DMS 273 (cell line): Measurements from ENCODE around the gene MLPH.

Experiments
- DNase-seq: peaks from one replicate; lab custom pipeline; 2025; ENCODE audit not compliant: unreplicated experiment; lab: John Stamatoyannopoulos, UW

MLPH gene

DNA sequence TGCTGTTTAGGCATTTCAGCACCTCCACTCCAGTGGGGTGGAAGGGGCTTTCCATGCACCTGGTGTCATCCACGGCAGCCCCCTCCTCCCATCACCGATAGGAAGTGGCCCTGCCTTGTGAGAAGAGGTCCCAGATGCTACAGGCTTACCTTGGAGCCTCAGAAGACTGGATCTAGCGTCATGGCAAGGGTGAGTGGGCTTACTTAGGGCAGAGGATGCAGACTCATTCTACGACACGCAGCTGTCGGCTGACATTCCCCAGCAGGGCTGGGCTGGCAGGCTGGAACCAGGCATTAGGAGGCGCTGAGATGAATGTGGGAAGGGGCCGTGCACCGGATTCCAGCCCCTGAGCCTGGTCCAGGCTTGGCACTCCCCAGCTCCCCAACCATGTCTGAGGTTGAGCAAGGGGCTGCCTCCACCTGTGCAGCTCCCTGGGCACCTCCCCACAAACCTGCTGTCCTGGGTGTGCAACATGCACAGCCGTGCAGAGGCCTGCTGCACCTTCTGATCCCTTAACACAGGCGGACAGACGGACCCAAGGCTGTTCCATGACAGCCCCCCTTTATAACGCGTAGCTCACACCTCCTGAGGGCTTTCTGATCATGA is 77.6 kb downstream of the MLPH start:
- no peak for DNase-seq

DNA sequence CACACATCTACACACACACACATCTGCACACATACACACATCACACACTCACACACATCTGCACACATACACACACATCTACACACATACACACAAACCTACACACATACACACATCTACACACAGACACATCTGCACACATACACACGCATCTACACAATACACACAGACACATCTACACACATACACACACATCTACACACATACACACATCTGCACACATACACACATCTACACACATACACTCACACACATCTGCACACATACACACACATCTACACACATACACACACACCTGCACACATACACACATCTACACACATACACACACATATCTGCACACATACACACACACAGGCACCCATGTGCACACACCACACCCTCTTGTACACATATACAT is 78.9 kb downstream of the MLPH start:
- no peak for DNase-seq

DNA sequence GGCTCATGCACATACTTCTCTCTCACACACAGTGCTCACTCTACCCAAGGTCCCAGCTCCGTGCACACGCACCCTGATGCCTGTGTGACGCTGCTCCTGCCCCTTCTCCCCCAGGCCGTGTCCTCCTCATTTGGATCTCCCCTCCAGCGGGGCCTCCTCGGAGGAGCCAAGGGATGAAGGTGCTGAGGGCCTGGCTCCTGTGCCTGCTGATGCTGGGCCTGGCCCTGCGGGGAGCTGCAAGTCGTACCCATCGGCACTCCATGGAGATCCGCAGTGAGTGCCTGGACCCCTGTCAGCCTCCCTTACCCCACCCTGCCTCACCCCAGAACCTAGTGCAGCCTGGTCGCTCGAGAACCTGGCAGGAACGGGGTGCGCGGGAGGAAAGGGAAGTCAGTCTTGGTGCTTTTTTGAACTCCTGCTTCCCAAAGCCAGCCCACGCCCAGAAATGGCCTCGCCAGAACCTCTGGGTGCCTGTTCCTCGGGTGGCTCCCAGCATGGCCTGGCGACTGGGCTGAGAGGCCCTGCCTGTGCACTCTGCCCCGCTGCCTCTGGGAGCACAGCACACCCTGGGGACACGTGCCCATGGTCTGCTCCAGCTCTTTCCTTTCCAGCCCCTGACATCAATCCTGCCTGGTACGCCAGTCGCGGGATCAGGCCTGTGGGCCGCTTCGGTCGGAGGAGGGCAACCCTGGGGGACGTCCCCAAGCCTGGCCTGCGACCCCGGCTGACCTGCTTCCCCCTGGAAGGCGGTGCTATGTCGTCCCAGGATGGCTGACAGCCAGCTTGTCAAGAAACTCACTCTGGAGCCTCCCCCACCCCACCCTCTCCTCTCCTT is 79.6 kb downstream of the MLPH start, which contains the start of gene PRLH:
TSS of gene PRLH (plus strand) at position 174 of the 835 bp plus-strand sequence. CDS start at position 174, 0 bp downstream.
- DNase-seq = no peak

DNA sequence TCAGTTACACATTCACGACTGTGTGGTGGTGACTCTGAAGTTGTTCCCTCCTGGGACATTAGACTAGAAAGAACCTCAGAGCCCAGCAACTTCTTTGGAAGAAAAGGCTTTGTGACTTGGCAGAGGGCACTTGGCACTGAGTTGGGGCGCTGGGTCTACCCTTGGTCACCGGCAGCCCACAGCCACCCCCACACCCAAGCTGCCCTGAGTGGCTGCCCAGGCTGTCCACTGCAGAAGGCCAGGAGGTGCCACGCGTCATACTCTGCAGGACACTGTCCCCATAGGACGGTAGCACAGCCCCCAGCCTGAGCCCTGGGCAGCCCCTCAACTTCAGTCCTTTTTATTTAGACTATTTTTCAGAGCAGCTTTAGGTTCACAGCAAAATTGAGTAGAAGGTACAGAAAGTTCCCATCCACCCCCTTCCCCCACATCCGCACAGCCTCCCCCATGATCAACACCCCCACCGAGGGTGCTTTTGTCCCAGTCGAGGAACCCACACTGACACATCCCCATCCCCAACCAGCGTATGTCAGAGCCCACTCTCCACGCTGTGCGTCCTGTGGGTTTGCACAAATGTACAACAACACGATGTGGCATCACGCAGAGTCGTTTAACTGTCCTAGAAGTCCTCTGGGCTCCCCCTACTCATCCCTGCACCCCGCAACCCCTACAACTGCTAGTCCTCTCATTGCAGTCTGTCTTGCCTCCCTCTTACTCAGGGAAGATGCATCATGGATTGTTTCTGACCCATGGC is 80.4 kb downstream of the MLPH start:
- DNase-seq = no peak

DNA sequence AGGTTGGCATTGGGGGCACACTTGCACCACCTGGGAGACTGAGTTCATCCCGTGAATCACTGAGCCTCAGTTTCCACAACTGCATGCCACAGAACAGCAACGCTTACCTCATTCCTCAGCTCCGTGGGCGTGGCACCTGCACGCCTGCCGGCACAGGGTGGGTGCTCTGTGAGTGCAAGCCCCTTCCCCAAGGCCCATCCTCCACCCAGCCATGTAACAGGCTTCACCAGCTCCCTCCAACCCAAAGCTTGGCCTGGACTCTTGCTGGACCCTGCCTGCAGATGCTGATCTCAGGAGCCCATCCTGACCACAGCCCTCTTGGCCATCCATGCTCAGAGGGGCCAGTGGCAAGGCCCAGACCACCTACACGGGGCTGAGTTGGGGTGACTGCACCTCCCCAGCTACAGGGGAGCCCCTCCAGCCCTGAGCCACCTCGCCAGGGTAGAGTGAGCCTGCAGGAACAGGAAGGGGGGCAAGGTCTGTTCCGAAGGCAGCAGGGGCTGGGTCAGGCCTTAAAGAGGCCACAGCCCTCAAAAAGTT is 81.1 kb downstream of the MLPH start:
- no peak for DNase-seq

DNA sequence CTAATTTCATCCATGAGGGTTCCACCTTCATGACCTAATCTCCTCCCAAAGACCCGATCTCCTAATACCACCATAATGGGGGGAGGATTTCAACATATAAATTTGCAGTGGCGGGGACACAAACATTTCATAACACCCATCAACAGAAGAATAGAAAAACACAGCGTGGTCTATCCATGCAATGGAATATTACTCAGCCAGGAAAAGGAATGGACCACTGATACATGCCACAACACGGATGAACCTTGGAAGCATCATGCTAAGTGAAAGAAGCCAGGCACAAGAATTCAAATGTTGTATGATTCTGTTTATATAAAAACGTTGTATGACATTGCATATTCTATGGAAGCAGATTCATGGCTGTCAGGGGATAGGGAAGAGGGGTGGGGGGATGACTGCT is 82.0 kb downstream of the MLPH start:
- no peak for DNase-seq

DNA sequence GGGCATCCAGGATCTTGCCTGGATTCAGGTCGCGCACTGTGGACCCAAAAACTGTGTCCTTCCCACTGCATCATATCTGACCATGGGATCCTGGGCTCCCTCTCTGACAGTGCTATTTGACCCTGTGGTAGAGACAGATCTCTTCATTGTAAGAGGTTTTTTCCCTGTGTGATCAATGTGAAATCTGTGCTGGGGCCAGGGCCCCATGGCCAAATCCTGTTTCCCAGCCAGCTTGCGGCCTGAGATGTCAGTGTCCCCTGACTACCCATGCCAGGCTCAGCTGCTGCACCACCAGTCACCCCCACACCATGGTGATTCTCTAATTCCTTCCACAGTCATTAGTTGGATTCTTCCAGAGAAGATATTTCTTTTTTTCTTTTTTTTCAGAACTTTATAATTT is 82.8 kb downstream of the MLPH start:
- no peak for DNase-seq

DNA sequence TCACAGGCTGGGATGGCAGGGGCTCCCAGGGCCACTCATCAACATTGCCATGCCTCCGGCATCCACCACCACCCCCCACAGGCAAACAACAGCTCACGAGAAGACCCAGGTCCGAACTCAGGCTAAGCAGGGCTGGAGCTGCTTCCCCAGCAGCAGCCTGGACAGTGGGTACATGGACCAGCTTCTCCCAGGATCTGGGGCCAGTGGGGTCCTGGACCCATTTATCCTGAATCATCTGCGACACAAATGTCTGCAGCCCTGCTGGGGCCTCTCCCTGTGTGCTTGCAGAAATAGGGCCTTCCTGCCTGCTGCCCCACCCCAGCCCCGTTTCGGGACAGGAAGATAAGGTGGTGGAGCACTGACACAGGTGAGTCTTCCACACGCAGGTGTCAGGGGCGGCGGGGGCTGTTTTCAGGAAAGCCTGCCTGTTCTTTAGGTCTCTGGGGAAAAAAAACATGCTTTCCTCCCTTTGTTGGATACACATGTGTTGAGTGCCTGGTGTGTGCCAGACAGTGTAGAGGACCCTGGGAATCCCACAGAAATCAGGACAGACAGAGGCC is 83.8 kb downstream of the MLPH start:
- no peak for DNase-seq

DNA sequence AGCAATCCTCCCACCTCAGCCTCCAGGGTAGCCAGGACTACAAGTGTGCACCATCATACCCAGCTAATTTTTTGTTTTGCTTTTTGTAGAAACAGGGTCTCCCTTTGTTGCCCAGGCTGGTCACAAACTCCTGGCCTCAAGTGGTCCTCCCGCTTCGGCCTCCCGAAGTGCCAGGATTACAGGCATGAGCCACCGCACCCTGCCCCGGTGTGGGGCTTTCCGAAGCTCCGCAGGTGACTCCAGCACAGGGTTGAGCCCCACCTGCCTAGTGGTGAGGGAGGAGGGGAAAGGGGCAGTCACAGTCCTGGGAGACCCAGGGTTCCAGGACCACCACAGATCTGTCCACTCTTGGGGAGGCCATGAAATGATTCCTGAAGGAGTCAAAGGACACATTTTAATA is 84.5 kb downstream of the MLPH start:
- no peak for DNase-seq

DNA sequence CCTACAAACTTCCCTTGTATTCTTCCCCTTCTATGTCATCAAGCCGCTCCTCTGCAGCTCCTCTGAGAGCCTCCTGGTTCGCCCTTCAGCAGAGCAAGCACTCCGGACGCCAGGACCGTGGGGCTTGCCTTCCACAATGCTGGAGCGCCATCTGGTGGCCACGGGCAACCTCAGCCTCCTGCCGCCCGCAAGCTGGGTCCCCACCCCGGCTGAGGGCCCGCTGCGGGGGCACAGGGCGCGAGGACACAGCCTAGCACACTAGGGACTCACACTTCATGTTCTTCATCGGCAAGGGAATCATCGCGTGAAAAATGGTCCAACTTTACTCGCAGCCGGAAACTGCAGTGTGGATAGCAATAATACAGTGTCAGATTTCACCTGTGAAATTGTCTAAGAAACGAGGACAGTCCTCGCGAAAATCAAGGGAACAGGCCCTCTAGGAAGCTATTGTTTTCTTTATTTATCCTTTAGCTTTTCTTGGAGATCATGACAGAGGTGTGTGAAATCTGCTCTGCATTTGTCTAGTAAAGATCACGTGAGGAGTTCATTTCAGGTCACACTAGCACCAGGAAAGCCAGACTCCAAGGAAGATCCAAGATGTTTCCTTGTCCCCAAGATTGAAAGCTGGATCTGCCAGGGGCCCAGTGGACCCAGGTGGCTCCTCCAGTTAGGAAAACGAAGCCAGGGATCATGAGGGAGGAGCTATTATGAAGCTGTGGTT is 85.1 kb downstream of the MLPH start:
- DNase-seq = peak; percentile 95

DNA sequence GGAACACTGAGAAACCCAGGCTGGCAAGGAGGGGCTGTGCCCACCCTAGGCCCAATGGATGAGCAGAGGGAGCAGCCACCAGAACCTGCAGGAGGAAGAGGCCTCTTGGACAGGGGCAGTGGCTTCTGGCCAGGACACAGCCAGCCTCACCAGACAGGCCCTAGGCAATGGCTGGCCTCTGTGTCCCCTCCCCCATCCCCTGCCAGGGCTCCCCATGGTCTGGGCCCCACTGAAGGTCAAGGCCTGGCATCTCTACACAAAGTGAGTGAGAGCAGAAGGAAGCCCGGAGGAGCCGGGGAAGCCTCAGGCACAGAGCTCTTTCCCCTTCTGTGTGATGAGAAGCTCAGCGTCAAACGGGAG is 85.7 kb downstream of the MLPH start:
- DNase-seq = no peak

DNA sequence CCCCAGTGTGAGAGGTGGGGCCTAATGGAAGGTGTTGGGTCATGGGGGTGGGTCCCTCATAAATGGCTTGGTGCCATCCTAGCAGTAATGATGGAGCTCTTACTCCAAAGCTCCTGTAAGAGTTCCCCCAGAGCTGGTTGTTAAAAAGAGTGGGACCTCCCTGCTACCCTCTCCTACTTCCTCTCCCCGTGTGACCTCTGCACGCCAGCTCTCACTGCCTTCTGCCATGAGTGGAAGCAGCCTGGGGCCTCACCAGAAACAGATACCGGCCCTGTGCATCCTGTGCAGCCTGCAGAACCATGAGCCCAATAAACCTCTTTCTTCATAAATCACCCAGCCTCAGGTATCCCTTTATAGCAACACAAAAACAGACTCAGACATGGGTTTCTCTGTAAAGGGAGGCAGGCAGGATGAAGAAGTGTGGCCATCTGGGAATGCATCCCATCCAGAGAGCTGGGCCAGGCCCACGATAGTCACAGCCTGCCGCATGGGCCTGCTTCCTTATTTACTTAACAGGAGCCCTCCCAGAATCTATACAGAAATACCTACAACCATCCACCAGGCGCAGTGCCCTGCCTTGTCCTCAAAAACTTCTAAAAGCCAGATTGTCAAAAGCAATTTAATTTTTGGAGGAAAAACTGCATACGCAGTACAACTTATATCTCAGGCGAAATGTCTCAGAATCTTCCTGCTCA is 86.8 kb downstream of the MLPH start:
- no peak for DNase-seq

DNA sequence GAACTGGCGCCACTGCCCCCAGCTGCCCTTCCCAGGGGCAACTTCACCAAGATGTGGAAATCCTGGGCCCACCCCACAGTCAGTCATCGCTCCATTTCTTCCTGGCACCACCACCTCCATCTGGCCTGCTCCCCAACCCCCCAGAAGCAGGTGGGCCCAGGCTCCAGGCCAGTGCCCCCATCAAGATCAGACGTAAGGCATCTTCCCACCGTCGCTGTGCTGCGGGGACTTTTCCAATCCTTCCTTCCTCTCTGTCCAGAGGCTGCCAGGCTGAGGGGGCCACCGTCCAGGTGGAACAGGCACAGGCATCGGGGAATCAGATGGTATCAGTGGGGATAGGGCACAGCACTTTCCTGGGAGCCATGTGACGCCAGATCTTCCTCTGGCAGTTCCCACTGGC is 87.4 kb downstream of the MLPH start:
- no peak for DNase-seq

DNA sequence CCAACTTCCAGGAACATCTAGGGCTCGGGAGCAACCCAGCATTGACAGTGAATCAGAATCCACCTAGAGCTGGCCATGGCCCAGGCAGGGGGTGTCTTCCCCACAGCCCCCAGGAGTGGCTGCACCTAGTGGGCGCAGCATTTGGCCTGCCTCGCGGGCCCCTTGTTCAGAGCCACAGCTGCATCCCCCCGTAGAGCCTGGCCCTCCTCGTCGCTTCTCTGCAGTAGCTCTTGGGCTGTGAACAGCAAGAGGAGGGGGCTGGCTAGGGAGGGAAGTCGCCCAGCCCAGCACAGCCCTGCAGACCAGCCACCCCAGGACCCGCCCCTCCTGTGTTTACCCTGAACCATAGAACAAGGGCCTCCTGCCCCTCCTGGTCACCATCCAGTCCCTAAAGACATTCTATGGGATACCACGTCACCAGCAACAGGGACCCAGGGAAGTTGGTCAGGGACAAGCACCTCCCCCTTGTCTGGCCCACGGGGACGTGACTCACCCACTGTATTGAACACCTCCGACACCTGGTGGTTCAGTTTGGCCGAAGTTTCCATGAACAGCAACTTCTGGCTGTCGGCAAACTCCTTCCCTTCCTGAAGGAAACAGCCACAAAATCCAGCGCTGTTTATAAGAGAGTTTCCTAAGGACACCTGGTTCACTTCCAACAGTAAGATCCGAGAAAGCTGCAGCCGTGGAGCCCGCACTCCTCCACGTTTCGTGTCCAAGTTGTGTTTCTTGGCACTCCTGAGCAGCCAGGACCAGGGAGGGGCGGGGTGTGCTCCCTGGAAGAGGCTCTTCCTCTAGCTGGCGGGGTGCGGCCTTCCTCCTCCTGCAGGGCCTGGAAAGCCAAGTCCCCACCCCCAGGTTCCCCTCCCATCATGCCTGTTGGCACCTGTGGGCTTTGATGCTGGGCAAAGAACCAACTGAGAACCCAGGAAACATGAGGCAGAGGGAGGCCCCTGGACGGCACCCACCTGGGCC is 88.1 kb downstream of the MLPH start:
- DNase-seq = no peak

DNA sequence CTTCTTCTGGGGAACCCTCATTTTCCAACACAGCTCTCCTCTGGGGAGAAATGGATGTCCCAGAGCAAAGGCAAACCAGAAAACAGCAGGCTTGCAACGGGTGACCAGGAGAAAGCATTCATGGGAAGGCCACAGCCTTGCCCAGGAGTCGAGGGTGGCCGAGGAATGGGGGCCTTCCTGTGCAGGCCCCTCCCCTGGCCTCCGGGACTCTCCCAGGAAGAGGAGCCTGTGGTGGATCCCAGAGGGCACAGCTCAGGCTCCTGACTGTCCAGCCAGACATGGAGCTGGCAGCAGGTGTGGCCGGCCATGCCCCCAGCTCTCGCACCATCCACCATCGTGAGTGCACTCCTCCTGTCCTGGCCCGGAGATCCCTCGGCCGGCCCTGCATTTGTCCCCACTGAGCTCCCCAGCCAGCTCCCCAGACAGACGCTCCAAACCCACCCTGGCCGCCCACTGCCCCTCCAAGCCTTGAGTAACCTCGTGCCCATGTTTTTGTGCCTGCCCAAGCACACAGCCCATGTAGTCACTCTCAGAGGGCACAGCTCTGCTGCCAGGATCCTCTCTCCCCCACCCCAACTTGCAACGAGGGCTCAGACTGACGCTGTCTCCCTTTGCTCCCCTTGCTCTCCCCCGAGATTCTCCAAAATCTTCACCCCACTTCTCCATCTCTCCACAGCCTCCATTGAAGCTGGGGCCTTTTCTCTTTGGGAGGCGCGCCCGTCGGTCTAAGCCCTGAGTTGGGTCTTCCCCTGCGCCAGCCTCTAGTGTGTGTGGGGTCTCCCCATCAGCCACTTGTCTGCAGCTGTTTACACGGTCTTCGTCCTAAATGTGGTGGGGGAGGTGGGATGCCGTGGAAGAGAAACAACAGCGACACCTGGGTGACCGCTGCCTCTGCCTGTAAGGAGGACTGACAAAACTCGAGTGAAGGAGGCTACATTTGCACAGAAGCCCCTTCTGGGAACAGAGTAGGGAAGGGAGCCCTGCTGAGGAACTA is 89.1 kb downstream of the MLPH start:
- DNase-seq = no peak

DNA sequence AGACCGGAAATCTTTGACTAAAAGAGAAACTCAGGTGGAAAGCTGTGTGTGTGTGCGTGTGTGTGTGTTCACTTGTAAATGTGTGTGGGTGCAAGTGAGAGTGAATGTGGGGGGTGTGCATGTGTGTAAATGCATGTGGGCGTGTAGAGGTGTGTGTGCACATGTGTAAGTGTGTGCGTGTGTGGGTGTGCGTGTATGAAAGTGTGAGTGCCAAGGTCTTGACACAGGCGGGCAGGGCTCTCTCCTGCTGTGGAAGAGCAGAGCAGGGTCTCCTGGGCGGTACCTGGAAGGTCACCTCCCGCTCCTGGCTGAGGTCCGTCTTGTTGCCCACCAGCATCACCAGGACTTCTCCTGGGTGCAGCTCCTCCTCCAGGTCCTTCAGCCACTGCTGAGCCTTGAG is 89.9 kb downstream of the MLPH start:
- no peak for DNase-seq

DNA sequence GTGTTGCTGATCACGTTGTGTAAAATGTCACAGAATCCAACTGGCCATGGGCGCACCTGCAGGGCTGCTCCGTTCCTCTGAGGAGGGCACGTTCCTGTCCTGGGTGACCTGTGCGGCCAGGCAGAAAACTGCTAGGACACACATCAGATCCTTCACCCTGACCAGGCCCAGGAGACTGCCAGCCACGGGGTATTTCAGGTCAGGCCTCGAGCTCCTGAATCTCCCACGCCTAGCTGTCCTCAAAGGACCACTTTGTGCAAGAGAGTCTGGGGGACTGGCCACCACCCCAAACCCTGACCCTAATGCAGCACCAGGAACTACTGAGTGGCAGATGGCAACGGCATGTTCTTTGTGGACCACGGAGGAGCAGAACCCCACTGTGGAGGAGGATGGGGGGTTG is 90.4 kb downstream of the MLPH start:
- DNase-seq = no peak
